IPS-18c (cell line): Measurements from ENCODE around the gene TTC39C.

Source experiments
- H3K4me3 ChIP-seq: 2 replicates; pipeline ENCODE4 v1.7.0; 2013; ENCODE audit warnings: low read depth, mild to moderate bottlenecking, low read length, moderate library complexity; ENCODE audit not compliant: insufficient read depth
- H3K9me3 ChIP-seq: one replicate; pipeline ENCODE4 v1.6.1; 2013; ENCODE audit warnings: mild to moderate bottlenecking, low read length, moderate library complexity; ENCODE audit not compliant: control insufficient read depth, insufficient read depth

TTC39C gene

DNA sequence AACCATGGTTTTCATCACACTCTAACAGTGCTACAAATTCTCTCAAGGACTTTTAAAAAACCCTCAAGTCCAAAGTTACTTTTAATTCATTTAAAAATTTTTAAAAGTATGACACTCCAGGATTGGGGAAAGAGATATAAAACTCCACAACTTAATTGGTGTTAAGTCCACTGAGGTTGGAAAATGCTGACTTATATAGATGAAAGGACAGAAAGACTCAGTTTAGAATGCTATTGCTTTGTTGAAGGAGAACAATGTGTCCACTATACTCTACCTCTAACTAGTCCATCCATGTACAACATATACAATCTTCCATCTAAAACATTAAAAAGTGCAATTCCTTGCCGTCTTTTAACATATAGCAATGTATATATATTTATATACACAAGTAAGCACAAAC, 165.5 kb downstream of the TTC39C start:
- Histone ChIP-seq H3K4me3 (no peak overlapping the region), H3K9me3 (no peaks in the 10 kb centered on the region)

DNA sequence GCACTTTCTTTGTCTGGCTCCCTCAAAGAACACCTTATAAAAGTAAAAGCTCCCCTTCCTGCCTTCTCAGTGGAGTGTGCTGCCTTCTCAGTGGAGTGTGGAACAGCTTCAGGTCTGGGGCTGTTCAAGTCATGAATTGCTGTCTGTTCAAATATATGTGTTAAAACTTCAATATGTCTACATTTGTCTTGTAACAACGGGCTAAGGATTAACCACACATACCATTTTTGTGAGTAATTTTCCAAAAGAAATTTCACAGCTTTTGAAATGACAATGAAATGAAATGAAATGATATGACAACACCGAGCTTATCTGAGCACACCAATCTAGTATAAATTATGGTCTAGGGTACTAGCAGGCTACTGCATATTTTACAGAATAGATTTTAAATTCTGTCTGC, 167.3 kb downstream of the TTC39C start:
- no peak overlapping the region for H3K4me3 ChIP-seq
- H3K9me3 ChIP-seq: no peaks in the 10 kb centered on the region
